ENCODE measurements around the gene ULK4. TPM values are rescaled to one million over a fixed set of nuclear protein-coding genes. Genes with fewer than 3 reads are reported as not detected.
"Not testable (repeated sequence)": the region's sequence is repeated elsewhere in the genome, so short reads cannot be mapped to it uniquely, and the experiment has no call there.

ULK4 gene
- total RNA-seq, 4 donors from 2014 or later: 3.2 to 18.7 (median 12.6) TPM

- intact Hi-C loops (cut with DNase I; ENCODE audit: low total_unique reads): no loop called here
- 83 to 93% methylated on average over 1 of the region's 1 CpG for WGBS, 2 donors
- no peak for TF ChIP-seq CTCF (IDR thresholded peaks at IDR 0.05)
- TF ChIP-seq POLR2A (IDR thresholded peaks at IDR 0.05): no peak
- H3K4me3 ChIP-seq (ENCODE audit: low read depth, poor library complexity, severe bottlenecking): no peak overlapping the region
- DNase-seq (ENCODE audit: low spot score in 2 of 2): no peak
Observed at GRCh38 chr3:41846850-41847249, 115.1 kb downstream of the ULK4 start.

GRCh38 chr3:41845826-41846225 is 116.1 kb downstream of the ULK4 start:
- TF ChIP-seq CTCF (IDR thresholded peaks at IDR 0.05): no peak
- no peak for TF ChIP-seq POLR2A (IDR thresholded peaks at IDR 0.05)
- no peak overlapping the region for H3K4me3 ChIP-seq (ENCODE audit: low read depth, poor library complexity, severe bottlenecking)
- WGBS, 2 donors: 65 to 76% methylated on average over 1 of the region's 1 CpG
- no peak for DNase-seq (ENCODE audit: low spot score in 2 of 2)
- intact Hi-C loops (cut with DNase I; ENCODE audit: low total_unique reads): no loop called here

- 97 to 98% methylated on average over 14 to 20 of the region's 24 CpGs for WGBS, 2 donors
- DNase-seq (ENCODE audit: low spot score in 2 of 2); H3K4me3 ChIP-seq (ENCODE audit: low read depth, poor library complexity, severe bottlenecking); intact Hi-C loops (cut with DNase I; ENCODE audit: low total_unique reads): not testable (repeated sequence)
Observed at GRCh38 chr3:41844256-41844655, 117.6 kb downstream of the ULK4 start.

- intact Hi-C loops (cut with DNase I; ENCODE audit: low total_unique reads); DNase-seq (ENCODE audit: low spot score in 2 of 2); H3K4me3 ChIP-seq (ENCODE audit: low read depth, poor library complexity, severe bottlenecking): not testable (repeated sequence)
- WGBS, 2 donors: 90 to 97% methylated on average over 11 to 32 of the region's 52 CpGs
Observed at GRCh38 chr3:41840936-41841668, 120.8 kb downstream of the ULK4 start.

GRCh38 chr3:41836360-41837134 is 125.4 kb downstream of the ULK4 start:
- TF ChIP-seq CTCF (IDR thresholded peaks at IDR 0.05) (no peak), POLR2A (IDR thresholded peaks at IDR 0.05) (no peak)
- DNase-seq (ENCODE audit: low spot score in 2 of 2): no peak

GRCh38 chr3:41833628-41834027 is 128.3 kb downstream of the ULK4 start:
- DNase-seq (ENCODE audit: low spot score in 2 of 2): no peak
- intact Hi-C loops (cut with DNase I; ENCODE audit: low total_unique reads): no loop called here
- no peak for TF ChIP-seq POLR2A (IDR thresholded peaks at IDR 0.05)
- no peak for TF ChIP-seq CTCF (IDR thresholded peaks at IDR 0.05)
- H3K4me3 ChIP-seq (ENCODE audit: low read depth, poor library complexity, severe bottlenecking): no peak overlapping the region
- 90 to 97% methylated on average over 3 of the region's 3 CpGs for WGBS, 2 donors

More at GRCh38 chr3:41836360-41837134, 125.4 kb downstream of the ULK4 start:
- no peak overlapping the region for H3K4me3 ChIP-seq (ENCODE audit: low read depth, poor library complexity, severe bottlenecking)
- intact Hi-C loops (cut with DNase I; ENCODE audit: low total_unique reads): no loop called here
- WGBS, 2 donors: 74 to 75% methylated on average over 11 of the region's 11 CpGs

All from lower leg skin (tissue), 4 donors.